ENCODE measurements around the gene SEC61B.
"Not testable (repeated sequence)": the region's sequence is repeated elsewhere in the genome, so short reads cannot be mapped to it uniquely, and the experiment has no call there.

Gene SEC61B

GRCh38 chr9:99192786-99193465 is 29.2 kb upstream of the SEC61B start:
- no peak for DNase-seq (ENCODE audit: low read depth)

- no peak for DNase-seq (ENCODE audit: low read depth)
Observed at GRCh38 chr9:99193466-99193821, 28.6 kb upstream of the SEC61B start.

DNA sequence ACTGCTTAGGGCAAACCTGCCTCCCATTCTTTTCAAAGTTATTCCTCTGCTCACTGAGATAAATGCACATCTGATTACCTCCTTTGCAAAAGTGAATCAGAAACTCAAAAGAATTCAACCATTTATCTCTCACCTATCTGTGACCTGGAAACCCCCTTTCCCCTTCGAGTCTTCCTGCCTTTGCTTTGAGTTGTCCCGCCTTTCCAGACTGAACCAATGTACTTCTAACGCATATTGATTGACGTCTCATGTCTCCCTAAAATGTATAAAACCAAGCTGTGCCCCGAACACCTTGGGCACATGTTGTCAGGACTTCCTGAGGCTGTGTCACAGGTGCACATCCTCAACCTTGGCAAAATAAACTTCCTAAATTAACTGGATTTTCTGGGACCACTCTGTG is 25.6 kb upstream of the SEC61B start:
- not testable (repeated sequence) for DNase-seq (ENCODE audit: low read depth)

DNA sequence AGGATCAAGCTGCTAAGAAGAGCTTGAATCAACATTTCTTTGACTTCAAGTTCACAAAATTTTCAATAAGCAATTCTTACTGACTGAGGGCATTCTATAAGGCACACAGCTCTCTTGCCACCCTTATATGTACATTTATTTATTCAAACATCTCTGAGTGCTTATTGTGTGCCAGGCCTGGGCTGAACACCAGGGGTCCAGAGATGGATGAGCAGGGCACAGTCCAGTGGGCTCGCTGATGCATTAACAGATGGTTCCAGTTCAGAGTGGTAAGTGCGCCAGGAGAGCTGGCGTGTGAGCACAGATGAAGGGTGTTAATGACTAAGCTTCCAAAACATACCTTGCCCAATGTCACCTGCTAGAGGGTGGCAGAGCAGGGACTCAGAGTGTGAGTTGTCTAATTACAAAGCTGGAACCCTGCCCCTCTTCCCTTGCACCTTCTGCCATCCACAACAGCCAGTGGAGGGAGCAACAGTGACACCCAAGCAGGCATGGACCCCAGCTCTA is 24.9 kb upstream of the SEC61B start:
- no peak for DNase-seq (ENCODE audit: low read depth)

- no peak for DNase-seq (ENCODE audit: low read depth)
Observed at GRCh38 chr9:99197987-99198386, 24.1 kb upstream of the SEC61B start.

DNA sequence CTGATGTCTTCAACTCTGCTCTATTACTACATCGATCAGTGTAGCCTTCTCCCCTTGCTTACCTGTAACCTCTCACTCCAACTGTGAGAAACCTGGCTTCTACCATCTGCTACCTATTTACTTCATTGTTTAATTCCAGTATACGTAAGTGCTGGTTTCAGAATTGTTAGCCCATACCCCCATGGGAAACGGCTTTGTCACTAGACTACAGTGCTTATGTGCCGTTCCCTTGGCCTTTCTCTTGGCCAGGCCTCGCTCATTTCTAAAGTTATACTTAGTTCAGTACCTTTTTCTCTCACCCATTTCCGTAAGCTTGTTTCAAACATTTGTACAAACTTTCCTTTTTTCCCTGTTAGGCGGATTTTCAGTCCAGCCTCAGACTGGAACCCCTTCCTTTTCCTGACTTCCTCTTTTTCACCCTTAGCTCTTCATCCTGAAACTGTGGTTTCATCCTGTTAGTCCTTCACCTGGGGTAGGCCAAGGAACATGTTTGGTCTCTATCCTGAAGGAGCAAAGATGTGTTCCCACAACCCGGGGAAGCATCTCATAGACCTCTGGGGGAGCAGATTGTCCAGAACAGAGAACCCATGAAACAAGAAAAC is 22.0 kb upstream of the SEC61B start:
- DNase-seq (ENCODE audit: low read depth): no peak

- DNase-seq (ENCODE audit: low read depth): no peak
Observed at GRCh38 chr9:99201603-99202002, 20.5 kb upstream of the SEC61B start.

DNA sequence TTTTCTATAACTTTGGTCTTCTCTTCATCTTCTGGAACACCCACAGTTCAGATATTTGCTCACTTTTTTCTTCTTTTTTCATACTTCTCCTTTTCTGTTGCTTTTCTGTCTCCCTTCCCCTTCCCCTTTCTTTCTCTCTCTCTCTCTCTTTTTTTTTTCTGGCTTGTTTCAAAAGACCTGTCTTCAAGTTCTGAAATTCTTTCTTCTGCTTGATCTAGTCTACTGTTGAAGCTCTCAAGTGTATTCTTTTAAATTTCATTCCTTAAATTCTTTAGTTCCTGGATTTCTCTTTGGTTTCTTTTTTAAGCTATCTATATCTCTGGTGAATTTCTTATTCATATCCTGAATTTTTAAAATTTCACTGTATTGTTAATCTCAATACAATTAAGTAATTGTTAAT is 11.5 kb upstream of the SEC61B start:
- DNase-seq (ENCODE audit: low read depth): no peak

DNA sequence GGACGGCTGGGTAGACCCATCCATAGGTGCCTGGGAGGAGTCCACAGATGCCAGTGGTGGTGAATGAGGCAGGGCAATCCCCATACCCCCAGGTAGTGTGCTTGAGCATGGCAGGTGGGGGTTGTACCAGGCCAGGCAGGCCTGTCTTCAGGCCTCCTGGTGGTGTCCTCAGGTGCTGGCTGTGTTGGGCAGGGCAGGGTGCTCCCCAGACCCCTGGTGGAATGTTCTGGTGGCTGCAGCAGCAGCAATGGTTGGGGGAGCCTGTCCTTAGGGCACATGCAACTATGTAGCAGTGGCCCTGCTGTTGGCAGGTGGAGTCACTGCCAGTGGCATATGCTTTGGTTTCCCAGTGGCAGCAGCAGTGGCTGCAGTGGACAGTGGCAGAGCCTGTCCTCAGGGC is 10.3 kb upstream of the SEC61B start:
- DNase-seq (ENCODE audit: low read depth): no peak

DNA sequence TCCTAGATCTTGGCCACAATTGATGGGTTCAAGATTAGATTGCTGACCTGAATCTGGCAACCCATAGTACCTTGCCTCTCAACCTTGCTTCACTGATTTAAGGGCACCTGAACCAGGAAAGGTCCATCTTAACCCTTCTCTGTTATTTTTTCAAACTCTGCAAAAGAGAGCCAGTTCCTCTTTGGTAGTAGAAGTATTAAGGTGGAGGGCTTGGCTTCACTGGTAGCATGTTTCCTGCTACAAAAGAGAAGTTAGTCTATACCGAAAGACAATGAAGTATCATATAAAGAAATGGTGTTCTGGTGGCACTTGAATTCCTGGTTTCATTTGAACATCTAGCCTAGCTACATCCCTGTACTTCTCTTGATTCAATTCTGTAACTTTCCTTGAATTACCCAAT is 8.9 kb upstream of the SEC61B start:
- no peak for DNase-seq (ENCODE audit: low read depth)

GRCh38 chr9:99216073-99216472 is 6.0 kb upstream of the SEC61B start:
- no peak for DNase-seq (ENCODE audit: low read depth)

- DNase-seq (ENCODE audit: low read depth): no peak
Observed at GRCh38 chr9:99220011-99220410, 2.1 kb upstream of the SEC61B start.

DNA sequence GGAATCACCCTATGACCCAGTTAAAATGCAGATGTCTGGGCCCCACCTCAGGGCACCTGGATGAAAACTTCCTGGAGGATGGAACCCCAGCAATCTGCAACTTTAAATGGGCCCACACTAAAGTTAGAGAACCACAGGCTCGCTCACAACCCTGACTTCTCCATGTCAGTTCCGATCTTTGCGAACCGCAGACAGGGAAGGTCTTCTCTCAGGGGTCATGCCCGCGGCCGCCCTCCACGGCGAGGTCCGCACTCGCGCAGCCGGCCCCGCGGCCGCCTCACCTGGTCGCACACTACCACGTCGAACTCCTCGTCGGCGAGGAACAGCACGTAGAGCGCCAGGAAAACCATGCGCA is 839 bp upstream of the SEC61B start:
- no peak for DNase-seq (ENCODE audit: low read depth)

GRCh38 chr9:99222416-99223270 is 561 bp downstream of the SEC61B start:
- no peak for DNase-seq (ENCODE audit: low read depth)

DNA sequence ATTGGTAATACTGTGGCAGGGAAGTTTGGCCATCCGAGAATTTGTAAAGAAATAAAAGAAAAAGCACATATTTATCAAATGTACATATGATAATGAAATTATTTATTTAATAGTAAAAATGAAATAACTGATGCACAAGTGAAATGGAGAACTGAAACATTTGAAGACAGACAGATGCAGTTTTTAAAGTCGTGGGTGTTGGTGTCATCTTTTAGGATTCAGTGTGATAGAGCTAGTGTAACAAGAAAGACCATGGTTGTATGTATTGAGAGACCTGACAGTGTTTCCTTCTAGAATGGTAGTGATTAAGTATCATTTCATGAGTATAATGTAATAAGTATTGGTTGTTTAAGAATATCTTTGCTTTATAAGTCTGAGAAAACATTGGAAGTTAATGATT is 2.4 kb downstream of the SEC61B start:
- no peak for DNase-seq (ENCODE audit: low read depth)

GRCh38 chr9:99226054-99226453 is 4.0 kb downstream of the SEC61B start:
- DNase-seq (ENCODE audit: low read depth): no peak

GRCh38 chr9:99230206-99230605 is 8.1 kb downstream of the SEC61B start:
- no peak for DNase-seq (ENCODE audit: low read depth)

- DNase-seq (ENCODE audit: low read depth): no peak
Observed at GRCh38 chr9:99231711-99232110, 9.6 kb downstream of the SEC61B start.

GRCh38 chr9:99234618-99235017 is 12.5 kb downstream of the SEC61B start:
- DNase-seq (ENCODE audit: low read depth): no peak

GRCh38 chr9:99235069-99235468 is 13.0 kb downstream of the SEC61B start:
- no peak for DNase-seq (ENCODE audit: low read depth)

- no peak for DNase-seq (ENCODE audit: low read depth)
Observed at GRCh38 chr9:99235926-99236634, 14.0 kb downstream of the SEC61B start.

- DNase-seq (ENCODE audit: low read depth): no peak
Observed at GRCh38 chr9:99237356-99237755, 15.3 kb downstream of the SEC61B start.

GRCh38 chr9:99237849-99238248 is 15.8 kb downstream of the SEC61B start:
- DNase-seq (ENCODE audit: low read depth): not testable (repeated sequence)
